Liver (tissue), 9 donors: ENCODE results near the gene SPAG4. TPM values are rescaled to one million over a fixed set of nuclear protein-coding genes. Genes with fewer than 3 reads are reported as not detected.

Experiments used
- DNase-seq: peaks from one replicate; pipeline ENCODE4 v3.0.0-alpha.2; 2017; ENCODE audit warnings: low spot score
- H3K27ac ChIP-seq, 2 donors: one replicate each; pipeline ENCODE4 v1.7.0; 2013; ENCODE audit warnings: inconsistent platforms in 2 of 2, low read length in 2 of 2, control low read depth in 1 of 2, low read depth in 1 of 2, mild to moderate bottlenecking in 1 of 2
- H3K27me3 ChIP-seq, 4 donors: one replicate each; pipeline versions ENCODE4 v1.6.1 to v1.7.0; 2013; ENCODE audit warnings: low read length in 3 of 4, inconsistent platforms in 1 of 4, mild to moderate bottlenecking in 1 of 4, moderate library complexity in 1 of 4; ENCODE audit not compliant: control insufficient read depth in 4 of 4, insufficient read depth in 4 of 4
- H3K36me3 ChIP-seq, 4 donors: one replicate each; pipeline versions ENCODE4 v1.6.1 to v1.7.0; 2013; ENCODE audit warnings: low read length in 3 of 4, mild to moderate bottlenecking in 3 of 4, low read depth in 1 of 4, moderate library complexity in 1 of 4; ENCODE audit not compliant: control insufficient read depth in 4 of 4, insufficient read depth in 3 of 4
- H3K4me1 ChIP-seq, 4 donors: one replicate each; pipeline versions ENCODE4 v1.6.1 to v1.7.0; 2013; ENCODE audit warnings: low read length in 3 of 4, mild to moderate bottlenecking in 3 of 4, moderate library complexity in 1 of 4; ENCODE audit not compliant: control insufficient read depth in 4 of 4, insufficient read depth in 4 of 4
- H3K4me3 ChIP-seq, 3 donors: one replicate each; pipeline versions ENCODE4 v1.6.1 to v1.7.0; 2013; ENCODE audit warnings: low read length in 3 of 3, control low read depth in 1 of 3, low read depth in 1 of 3, mild to moderate bottlenecking in 1 of 3
- H3K9ac ChIP-seq, 2 donors: one replicate each; pipeline ENCODE4 v1.7.0; 2013; ENCODE audit warnings: low read length in 2 of 2, mild to moderate bottlenecking in 2 of 2, moderate library complexity in 2 of 2, control low read depth in 1 of 2, low read depth in 1 of 2
- H3K9me3 ChIP-seq, 4 donors: one replicate each; pipeline versions ENCODE4 v1.6.1 to v1.7.0; 2013; ENCODE audit warnings: low read length in 3 of 4; ENCODE audit not compliant: control insufficient read depth in 4 of 4
- EGR1 ChIP-seq, 2 donors: IDR thresholded peaks; 2 replicates each; pipeline ENCODE4 v1.6.1; 2016 to 2018; ENCODE audit warnings: antibody characterized with exemption in 2 of 2, low read depth in 2 of 2
- FOXA2 ChIP-seq: IDR thresholded peaks from 2 replicates; pipeline ENCODE4 v1.6.1; 2016; ENCODE audit warnings: antibody characterized with exemption
- GABPA ChIP-seq, 2 donors: IDR thresholded peaks in 1 of 2; conservative IDR thresholded peaks in 1 of 2; 2 replicates each; pipeline ENCODE4 v1.6.1; 2016; ENCODE audit warnings: antibody characterized with exemption in 2 of 2, mild to moderate bottlenecking in 1 of 2, moderate library complexity in 1 of 2
- HNF4A ChIP-seq, 2 donors: conservative IDR thresholded peaks; 2 replicates each; pipeline ENCODE4 v1.6.1; 2016; ENCODE audit warnings: antibody characterized with exemption in 2 of 2, mild to moderate bottlenecking in 2 of 2
- JUND ChIP-seq, 2 donors: IDR thresholded peaks; 2 replicates each; pipeline ENCODE4 v1.6.1; 2016; ENCODE audit warnings: antibody characterized with exemption in 2 of 2
- RAD21 ChIP-seq, 2 donors: IDR thresholded peaks; 2 replicates each; pipeline ENCODE4 v1.6.1; 2016; ENCODE audit warnings: antibody characterized with exemption in 2 of 2, mild to moderate bottlenecking in 2 of 2
- RXRA ChIP-seq, 2 donors: IDR thresholded peaks; 2 replicates each; pipeline ENCODE4 v1.6.1; 2017 to 2018; ENCODE audit warnings: antibody characterized with exemption in 2 of 2, mild to moderate bottlenecking in 1 of 2
- SP1 ChIP-seq: IDR thresholded peaks from 2 replicates; pipeline ENCODE4 v1.6.1; 2018; ENCODE audit warnings: antibody characterized with exemption, mild to moderate bottlenecking
- TAF1 ChIP-seq: conservative IDR thresholded peaks from 2 replicates; pipeline ENCODE4 v1.6.1; 2016; ENCODE audit warnings: antibody characterized with exemption, mild to moderate bottlenecking
- YY1 ChIP-seq: IDR thresholded peaks from 2 replicates; pipeline ENCODE4 v1.6.1; 2016; ENCODE audit warnings: antibody characterized with exemption, mild to moderate bottlenecking
- WGBS: extraction: QIAGEN DNeasy Blood & Tissue Kit; methylation state at CpG from one replicate; pipeline ENCODE4 v1.1.7; 2013; 5-methylcytosine and 5-hydroxymethylcytosine counted together
- polyA plus RNA-seq, 2 donors: library from polyadenylated mRNA; stranded (reverse) in 1 of 2; unstranded in 1 of 2; fragments of 200-250 nt in 1 of 2; fragments of >200 nt in 1 of 2; fragmentation: Nextera tagmentation in 1 of 2; extraction: Ambion mirVana in 1 of 2; gene quantifications; one replicate each; pipeline versions ENCODE4 v1.2.1 to v1.2.3, GENCODE V29; 2013 to 2015
- total RNA-seq, 2 donors: library from RNA; depleted of rRNA; stranded (reverse); fragments of >200 nt; gene quantifications; one replicate each; pipeline ENCODE4 v1.2.3, GENCODE V29; 2014
- TF ChIP-seq, protein P1 (sequence below): fragments of 150-350 bp; IDR thresholded peaks from 2 replicates; pipeline ENCODE4 v1.5.1; 2017; ENCODE audit warnings: improper control_type of control experiment, low read depth, low read length; ENCODE audit not compliant: missing input control
- TF ChIP-seq, protein P2 (sequence below): IDR thresholded peaks from 2 replicates; pipeline ENCODE4 v1.6.1; 2016; ENCODE audit warnings: antibody characterized with exemption
- TF ChIP-seq, protein P3 (sequence below): IDR thresholded peaks from 2 replicates; pipeline ENCODE4 v1.6.1; 2016; ENCODE audit warnings: antibody characterized with exemption, mild to moderate bottlenecking
- TF ChIP-seq, protein P4 (sequence below): IDR thresholded peaks from 2 replicates; pipeline ENCODE4 v1.6.1; 2016; ENCODE audit warnings: antibody characterized with exemption
- TF ChIP-seq, protein P5 (sequence below): IDR thresholded peaks from 2 replicates; pipeline ENCODE4 v1.6.1; 2016; ENCODE audit warnings: antibody characterized with exemption
- donor health status: healthy.
- donor health status: healthy.
- donor health status: healthy.
- donor health status: healthy.
- donor health status: healthy.

The SPAG4 gene
- total and polyA plus RNA-seq, 4 donors = 2.1 to 4.6 (median 3.4) TPM

DNA sequence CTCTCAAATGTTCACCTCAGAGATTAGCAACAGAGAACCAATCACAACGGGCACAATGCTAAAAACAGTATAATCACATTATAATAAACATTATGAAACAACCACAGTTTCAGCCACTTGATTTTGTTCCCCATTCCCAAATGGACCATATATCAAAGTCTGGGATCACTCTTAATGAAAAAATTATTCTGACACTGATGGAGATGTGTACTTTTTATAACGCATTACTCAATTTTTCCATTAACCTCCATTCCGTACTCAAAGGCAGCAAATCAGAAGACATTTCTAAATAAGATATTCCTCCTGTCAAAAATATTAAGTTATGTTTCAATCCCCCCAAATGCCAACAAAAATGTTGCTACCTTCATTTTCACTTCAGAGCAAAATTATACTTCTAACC lies 46.3 kb downstream of the SPAG4 start:
- Histone ChIP-seq H3K27ac (no peak overlapping the region), H3K9me3 (no peaks in the 10 kb centered on the region), H3K27me3 (no peaks in the 10 kb centered on the region), H3K4me1 (peaks cover 9 to 44% (median 22%) of the 10 kb centered on the region in 4 donors), H3K9ac (no peak overlapping the region), H3K4me3 (no peak overlapping the region), H3K36me3 (peaks cover 0 to 2% (median 0%) of the 10 kb centered on the region in 4 donors)
- WGBS = 46% methylated on average over 3 of the region's 3 CpGs
- TF ChIP-seq, protein P1, sequence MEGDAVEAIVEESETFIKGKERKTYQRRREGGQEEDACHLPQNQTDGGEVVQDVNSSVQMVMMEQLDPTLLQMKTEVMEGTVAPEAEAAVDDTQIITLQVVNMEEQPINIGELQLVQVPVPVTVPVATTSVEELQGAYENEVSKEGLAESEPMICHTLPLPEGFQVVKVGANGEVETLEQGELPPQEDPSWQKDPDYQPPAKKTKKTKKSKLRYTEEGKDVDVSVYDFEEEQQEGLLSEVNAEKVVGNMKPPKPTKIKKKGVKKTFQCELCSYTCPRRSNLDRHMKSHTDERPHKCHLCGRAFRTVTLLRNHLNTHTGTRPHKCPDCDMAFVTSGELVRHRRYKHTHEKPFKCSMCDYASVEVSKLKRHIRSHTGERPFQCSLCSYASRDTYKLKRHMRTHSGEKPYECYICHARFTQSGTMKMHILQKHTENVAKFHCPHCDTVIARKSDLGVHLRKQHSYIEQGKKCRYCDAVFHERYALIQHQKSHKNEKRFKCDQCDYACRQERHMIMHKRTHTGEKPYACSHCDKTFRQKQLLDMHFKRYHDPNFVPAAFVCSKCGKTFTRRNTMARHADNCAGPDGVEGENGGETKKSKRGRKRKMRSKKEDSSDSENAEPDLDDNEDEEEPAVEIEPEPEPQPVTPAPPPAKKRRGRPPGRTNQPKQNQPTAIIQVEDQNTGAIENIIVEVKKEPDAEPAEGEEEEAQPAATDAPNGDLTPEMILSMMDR = no peak
- TF ChIP-seq JUND (IDR thresholded peaks at IDR 0.05) = peak in 1 of 2 donors; percentile 54
- no peak for DNase-seq

DNA sequence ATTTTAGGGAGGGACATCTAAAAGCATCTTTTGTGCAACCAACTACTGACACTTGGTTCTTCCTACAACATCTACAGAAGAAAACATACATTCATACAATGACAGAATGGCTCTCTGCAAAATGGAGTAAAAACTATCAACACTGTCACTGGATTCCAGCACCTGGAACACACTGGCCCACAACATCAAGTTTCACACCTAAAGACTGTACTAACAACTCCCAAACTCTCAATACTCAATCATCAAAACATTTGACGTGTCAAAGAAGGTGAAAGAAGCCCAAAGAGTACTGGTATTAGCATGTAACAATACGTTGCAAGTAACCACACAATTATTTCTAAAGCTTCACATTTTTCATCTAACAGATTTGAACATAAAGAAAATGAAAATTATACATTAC lies 46.9 kb downstream of the SPAG4 start:
- peak overlapping the region in 1 of 2 donors; percentile 24 for H3K9ac ChIP-seq

More for the DNA sequence above, 46.9 kb downstream of the SPAG4 start:
- Histone ChIP-seq H3K4me1 (peaks cover 9 to 40% (median 22%) of the 10 kb centered on the region in 4 donors), H3K9me3 (no peaks in the 10 kb centered on the region), H3K27me3 (no peaks in the 10 kb centered on the region), H3K27ac (no peak overlapping the region), H3K4me3 (no peak overlapping the region), H3K36me3 (no peaks in the 10 kb centered on the region)
- WGBS = 52% methylated on average over 2 of the region's 2 CpGs
- TF ChIP-seq, protein P1 = no peak
- no peak for TF ChIP-seq YY1
- TF ChIP-seq, protein P2, sequence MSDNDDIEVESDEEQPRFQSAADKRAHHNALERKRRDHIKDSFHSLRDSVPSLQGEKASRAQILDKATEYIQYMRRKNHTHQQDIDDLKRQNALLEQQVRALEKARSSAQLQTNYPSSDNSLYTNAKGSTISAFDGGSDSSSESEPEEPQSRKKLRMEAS = no peak
- TF ChIP-seq SP1 = no peak
- TF ChIP-seq RAD21 (IDR thresholded peaks at IDR 0.05) = no peak
- TF ChIP-seq, protein P3, sequence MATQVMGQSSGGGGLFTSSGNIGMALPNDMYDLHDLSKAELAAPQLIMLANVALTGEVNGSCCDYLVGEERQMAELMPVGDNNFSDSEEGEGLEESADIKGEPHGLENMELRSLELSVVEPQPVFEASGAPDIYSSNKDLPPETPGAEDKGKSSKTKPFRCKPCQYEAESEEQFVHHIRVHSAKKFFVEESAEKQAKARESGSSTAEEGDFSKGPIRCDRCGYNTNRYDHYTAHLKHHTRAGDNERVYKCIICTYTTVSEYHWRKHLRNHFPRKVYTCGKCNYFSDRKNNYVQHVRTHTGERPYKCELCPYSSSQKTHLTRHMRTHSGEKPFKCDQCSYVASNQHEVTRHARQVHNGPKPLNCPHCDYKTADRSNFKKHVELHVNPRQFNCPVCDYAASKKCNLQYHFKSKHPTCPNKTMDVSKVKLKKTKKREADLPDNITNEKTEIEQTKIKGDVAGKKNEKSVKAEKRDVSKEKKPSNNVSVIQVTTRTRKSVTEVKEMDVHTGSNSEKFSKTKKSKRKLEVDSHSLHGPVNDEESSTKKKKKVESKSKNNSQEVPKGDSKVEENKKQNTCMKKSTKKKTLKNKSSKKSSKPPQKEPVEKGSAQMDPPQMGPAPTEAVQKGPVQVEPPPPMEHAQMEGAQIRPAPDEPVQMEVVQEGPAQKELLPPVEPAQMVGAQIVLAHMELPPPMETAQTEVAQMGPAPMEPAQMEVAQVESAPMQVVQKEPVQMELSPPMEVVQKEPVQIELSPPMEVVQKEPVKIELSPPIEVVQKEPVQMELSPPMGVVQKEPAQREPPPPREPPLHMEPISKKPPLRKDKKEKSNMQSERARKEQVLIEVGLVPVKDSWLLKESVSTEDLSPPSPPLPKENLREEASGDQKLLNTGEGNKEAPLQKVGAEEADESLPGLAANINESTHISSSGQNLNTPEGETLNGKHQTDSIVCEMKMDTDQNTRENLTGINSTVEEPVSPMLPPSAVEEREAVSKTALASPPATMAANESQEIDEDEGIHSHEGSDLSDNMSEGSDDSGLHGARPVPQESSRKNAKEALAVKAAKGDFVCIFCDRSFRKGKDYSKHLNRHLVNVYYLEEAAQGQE = no peak
- no peak for TF ChIP-seq HNF4A (conservative IDR thresholded peaks at IDR 0.05)
- TF ChIP-seq GABPA (IDR thresholded peaks at IDR 0.05 in 1 of 2, conservative IDR thresholded peaks at IDR 0.05 in 1 of 2) = no peak
- TF ChIP-seq, protein P4, sequence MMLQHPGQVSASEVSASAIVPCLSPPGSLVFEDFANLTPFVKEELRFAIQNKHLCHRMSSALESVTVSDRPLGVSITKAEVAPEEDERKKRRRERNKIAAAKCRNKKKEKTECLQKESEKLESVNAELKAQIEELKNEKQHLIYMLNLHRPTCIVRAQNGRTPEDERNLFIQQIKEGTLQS = no peak
- no peak for TF ChIP-seq JUND (IDR thresholded peaks at IDR 0.05)
- TF ChIP-seq TAF1 = no peak
- no peak for TF ChIP-seq RXRA (IDR thresholded peaks at IDR 0.05)
- no peak for TF ChIP-seq FOXA2
- TF ChIP-seq, protein P5, sequence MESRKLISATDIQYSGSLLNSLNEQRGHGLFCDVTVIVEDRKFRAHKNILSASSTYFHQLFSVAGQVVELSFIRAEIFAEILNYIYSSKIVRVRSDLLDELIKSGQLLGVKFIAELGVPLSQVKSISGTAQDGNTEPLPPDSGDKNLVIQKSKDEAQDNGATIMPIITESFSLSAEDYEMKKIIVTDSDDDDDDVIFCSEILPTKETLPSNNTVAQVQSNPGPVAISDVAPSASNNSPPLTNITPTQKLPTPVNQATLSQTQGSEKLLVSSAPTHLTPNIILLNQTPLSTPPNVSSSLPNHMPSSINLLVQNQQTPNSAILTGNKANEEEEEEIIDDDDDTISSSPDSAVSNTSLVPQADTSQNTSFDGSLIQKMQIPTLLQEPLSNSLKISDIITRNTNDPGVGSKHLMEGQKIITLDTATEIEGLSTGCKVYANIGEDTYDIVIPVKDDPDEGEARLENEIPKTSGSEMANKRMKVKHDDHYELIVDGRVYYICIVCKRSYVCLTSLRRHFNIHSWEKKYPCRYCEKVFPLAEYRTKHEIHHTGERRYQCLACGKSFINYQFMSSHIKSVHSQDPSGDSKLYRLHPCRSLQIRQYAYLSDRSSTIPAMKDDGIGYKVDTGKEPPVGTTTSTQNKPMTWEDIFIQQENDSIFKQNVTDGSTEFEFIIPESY = no peak
- no peak for TF ChIP-seq EGR1 (IDR thresholded peaks at IDR 0.05; ENCODE audit: low read depth in 2 of 2)
- no peak for DNase-seq
